Measurements from ENCODE around the gene THTPA. TPM values are rescaled to one million over a fixed set of nuclear protein-coding genes. Genes with fewer than 3 reads are reported as not detected.

The THTPA gene
- total and polyA plus RNA-seq, 2 of the 13 experiments (the other 11 are each of a cell fraction or from before 2014, with no cell fraction given): 7.4 to 8.7 TPM

- TF ChIP-seq HNRNPH1 (optimal IDR thresholded peaks at IDR 0.05; ENCODE audit: low read depth, low read length) (peak; percentile 93), ZNF556 (CRISPR knock-in tag; IDR thresholded peaks at IDR 0.05; ENCODE audit: borderline replicate concordance) (peak; percentile 99), ZNF253 (CRISPR knock-in tag; IDR thresholded peaks at IDR 0.05; ENCODE audit: borderline replicate concordance) (peak; percentile 65; the same call in 1 of the 2 replicates), CSRNP2 (CRISPR knock-in tag; conservative IDR thresholded peaks at IDR 0.05; ENCODE audit: low read depth) (no peak), MLX (CRISPR knock-in tag; IDR thresholded peaks at IDR 0.05) (peak; percentile 74), GZF1 (CRISPR knock-in tag; IDR thresholded peaks at IDR 0.05) (peak; percentile 63; the same call in 1 of the 2 replicates), ZKSCAN5 (CRISPR knock-in tag; IDR thresholded peaks at IDR 0.05) (0 out of 2 replicates have a peak, but pooled peaks have one; percentile 35), TIGD3 (CRISPR knock-in tag; IDR thresholded peaks at IDR 0.05; ENCODE audit: borderline replicate concordance) (no peak), TEF (CRISPR knock-in tag; IDR thresholded peaks at IDR 0.05) (0 out of 2 replicates have a peak, but pooled peaks have one; percentile 38), RFXANK (CRISPR knock-in tag; IDR thresholded peaks at IDR 0.05) (peak; percentile 87; the same call in 1 of the 2 replicates), TMF1 (CRISPR knock-in tag; IDR thresholded peaks at IDR 0.05; ENCODE audit: low read depth) (peak; percentile 95; the same call in 1 of the 2 replicates), NCOR1 (IDR thresholded peaks at IDR 0.05; ENCODE audit: borderline replicate concordance, low read length) (peak; percentile 66; the same call in 1 of the 2 replicates), ZGPAT (CRISPR knock-in tag; IDR thresholded peaks at IDR 0.05) (peak; percentile 99), RARA (CRISPR knock-in tag; IDR thresholded peaks at IDR 0.05) (peak; percentile 83), ZNF557 (CRISPR knock-in tag; IDR thresholded peaks at IDR 0.05) (peak; percentile 90), BCLAF1 (IDR thresholded peaks at IDR 0.05) (no peak), ZNF629 (CRISPR knock-in tag; conservative IDR thresholded peaks at IDR 0.05) (0 out of 2 replicates have a peak, but pooled peaks have one; percentile 35), ZNF468 (CRISPR knock-in tag; IDR thresholded peaks at IDR 0.05) (no peak), ZNF564 (CRISPR knock-in tag; IDR thresholded peaks at IDR 0.05) (peak; percentile 40; the same call in 1 of the 2 replicates), NBN (conservative IDR thresholded peaks at IDR 0.05) (no peak)
These were observed 33.0 kb downstream of the THTPA start (continued) for GRCh38 chr14:23588884-23589598.

All from HepG2 (cell line).